Stimulated activated CD4-positive, alpha-beta T cell treated with anti-CD3 and anti-CD28 coated beads, Interleukin-4, amount 100 ng/mL, for 48 hours (primary cell): ENCODE measurements around the gene ELMO3.

Source experiments
- DNase-seq, 2 donors: peaks; one replicate each; pipeline ENCODE4 v3.0.0-alpha.2; 2020; ENCODE audit warnings: low read depth in 2 of 2

The ELMO3 gene

DNA sequence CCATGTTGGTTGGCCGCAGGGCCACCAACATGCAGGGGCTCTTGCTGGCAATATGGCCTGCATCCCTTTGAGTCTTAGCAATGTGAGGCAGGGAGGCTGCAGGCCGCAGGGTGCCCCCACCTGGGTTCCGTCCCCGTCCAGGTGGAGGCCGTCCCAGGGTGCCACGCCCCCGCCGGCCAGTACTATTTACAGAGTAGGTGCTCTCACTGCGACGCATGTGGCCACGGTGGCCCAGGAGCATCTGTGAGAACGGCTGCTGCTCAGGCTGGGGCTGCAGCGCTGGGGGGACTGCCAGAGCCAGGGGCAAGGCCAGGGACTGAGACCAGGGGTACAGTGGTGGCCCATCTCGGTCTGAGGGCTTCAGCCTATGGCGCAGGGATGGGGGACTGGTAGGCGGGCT is 18.8 kb upstream of the ELMO3 start:
- no peak for DNase-seq

DNA sequence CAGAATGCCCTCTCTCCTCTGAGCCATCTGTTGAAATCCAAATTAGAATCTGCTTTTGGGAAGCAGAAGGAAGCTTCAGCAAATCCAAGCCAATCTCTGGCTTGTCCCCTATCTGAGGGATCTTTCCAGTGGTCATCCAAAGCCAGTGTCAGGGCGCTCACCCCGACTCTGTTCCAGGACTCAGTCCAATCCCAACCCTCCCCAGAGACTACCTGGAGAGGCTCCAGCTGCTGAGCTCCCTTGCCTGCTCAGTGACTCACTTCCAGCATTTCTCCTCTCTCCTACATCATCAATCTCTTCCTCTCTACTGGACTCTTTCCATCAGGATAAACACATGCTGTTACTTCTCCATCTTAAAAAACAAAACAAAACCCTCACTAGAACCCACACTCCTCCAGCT is 17.6 kb upstream of the ELMO3 start:
- no peak for DNase-seq

DNA sequence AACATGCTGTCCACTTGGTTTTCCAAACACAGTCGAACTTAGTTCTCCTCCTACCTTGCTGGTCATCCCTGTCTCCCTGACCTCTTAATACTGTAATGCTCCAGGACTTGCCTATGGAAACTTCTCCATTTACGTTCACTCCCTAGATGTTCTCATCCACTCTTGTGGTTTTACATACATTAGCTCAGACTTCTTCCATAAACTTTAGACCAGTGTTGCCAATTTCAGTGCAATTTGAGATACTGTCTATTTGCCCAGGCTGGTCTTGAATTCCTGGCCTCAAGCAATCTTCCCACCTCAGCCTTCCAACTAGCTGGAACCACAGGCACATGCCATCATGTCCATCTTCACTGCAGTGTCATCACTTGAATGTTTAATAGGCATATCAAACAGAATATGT is 16.6 kb upstream of the ELMO3 start:
- no peak for DNase-seq

DNA sequence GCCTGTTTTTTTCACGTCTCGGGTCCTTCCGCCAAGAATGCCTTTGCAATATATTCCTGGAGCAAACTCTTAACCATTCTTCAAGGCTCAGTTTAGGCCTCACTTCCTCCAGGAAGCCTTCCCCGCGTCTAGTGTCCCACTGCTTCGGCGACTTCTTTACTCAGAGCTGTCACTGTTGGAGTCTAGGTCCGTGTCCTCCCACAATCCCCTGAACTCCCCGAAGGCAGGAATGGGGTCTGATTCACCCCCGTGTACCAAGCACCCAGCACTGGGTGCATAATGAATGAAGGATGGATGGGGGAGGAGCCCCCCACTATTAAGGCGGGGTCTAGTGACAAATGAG is 15.7 kb upstream of the ELMO3 start:
- no peak for DNase-seq

DNA sequence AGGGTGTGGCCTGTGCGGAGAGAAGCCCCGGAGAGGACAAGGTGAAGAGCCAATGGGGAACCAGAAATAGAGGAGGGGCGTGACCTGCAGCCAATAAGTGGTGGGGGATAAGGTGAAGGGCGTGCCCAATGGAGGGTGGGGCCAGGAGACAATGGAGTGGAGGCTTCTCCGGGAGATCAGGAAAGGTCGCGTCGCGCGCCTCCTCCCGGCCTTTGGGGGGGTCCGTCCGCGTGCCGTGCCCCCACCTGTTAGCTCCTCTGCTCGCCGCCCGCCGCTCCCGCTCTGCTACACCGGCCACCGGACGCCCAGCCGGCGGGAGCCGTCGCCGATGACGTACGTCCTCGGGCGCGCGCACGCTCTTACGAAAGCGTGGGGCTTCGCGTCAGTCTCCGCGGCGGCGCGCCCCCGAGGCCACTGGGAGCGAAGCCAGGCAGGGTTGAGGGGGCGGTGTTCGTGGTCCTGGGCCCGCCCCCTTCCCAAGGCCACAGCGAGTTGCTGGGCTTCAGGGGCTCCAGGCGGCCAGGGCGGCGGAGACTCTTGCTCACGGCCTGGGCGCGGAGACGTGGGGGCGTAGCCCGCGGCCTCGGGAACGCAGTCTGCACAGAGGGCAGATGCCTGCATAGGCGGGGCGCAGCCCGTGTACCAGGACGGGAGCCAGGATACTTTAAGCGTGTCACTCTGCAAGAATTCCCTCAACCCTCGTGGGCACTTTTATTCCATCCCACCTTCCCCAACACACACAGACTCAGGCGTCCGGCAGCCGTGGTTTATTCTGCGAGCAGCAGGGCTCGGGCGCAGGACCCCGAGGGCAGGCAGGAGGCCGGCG is 15.1 kb upstream of the ELMO3 start, which contains the start of gene MATCAP1:
TSS of gene MATCAP1 (minus strand) at position 337 of the 826 bp plus-strand sequence. CDS start 3,353 bp downstream, outside the sequence.
- peak; percentile 85 to 94 for DNase-seq

DNA sequence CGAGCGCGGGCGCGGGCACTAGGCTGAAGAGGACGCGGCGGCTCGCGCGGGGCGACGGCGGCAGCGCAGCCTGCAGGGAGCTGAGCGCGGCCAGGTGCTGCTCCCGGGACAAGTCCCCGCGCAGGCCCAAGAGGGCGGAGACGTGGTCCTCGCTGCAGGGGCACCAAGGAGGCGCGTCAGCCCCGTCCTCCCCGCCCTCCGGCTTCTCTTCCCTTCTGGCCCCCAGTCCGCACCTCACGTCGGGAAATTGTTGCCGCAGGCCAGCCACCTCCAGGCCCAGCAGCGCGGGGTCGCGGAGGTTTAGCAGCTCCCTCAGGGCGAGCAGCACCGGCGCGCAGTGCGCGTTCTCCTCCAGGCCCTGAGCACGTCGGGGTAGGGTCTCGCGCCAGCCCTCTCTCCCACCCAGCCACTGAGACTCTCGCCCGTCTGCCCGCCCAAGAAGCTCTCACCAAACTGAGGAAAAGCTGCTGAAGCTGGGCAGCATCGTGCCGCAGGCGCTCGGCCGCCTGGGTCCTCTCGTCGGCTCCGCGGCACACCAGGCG is 14.4 kb upstream of the ELMO3 start:
- DNase-seq: no peak

DNA sequence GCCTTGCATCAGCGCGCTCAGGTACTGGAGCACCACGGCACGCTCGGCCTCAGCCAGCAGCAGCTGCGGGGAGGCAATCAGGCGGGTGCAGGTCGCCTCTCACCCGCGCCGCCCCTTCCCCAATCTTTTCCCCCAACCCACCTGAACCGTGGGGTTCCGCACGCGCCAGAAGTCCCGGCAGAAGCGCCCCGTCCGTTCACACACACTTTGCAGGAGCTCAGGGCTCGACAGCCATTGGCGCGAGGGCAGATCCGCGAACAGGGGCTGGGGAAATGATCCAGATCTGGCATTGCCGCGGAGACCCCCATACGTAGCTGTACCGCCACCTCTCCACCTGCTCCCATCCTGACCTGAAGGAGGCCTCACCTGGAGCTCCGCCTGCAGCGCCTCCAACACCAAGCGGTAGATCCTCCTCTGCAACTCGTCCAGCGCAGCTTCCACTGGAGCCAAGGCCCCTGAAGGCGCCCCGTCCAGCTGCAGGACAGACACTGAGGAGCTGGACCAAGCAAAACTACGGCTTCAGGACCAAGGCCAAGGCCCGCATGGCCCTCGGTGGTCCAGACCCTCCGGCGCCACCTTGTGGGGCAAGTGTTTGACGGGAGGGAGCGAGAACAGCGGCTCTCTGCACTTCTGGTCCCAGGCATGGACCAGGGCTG is 13.8 kb upstream of the ELMO3 start:
- DNase-seq: peak; percentile 82 to 87

DNA sequence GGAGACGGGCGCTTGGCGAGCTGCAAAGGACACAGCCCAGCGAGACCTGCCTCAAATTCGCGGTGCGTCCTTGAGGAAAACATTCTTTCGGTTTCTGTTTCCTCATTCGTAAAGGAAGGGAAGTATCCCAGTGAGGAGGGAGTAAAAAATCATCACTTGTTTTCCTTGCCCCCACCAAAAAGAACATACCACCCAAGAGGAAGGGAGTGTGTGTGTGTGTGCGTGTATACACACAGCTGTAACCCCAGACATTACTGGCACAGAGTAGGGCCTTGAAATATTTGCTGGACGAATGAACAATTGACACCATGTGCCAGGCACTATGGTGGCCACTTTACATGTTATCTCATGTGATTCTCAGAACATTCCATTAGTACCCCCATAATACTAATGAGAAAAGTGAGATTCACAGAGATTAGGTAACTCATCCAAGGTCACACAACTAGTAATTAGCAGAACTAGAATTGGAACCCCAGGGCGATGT is 13.2 kb upstream of the ELMO3 start:
- DNase-seq: no peak

DNA sequence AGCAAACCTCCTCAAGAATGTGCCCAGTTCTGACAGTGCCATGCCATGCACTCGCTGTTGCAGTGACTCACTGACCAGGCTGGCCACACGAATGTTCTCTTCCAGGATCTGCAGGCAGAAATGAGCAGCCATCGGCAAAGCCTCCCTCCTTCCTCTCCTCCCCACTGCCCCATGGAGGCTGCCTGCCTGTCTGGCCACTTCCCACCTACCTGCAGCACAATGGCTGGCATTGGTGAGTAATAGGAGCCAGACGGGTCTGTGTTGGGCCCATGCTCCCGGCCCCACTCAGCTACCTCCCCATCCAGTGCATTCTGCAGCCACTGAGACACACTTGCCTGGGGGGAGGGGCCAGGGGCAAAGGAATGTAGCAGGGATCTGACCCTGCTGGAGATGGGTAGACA is 12.4 kb upstream of the ELMO3 start:
- DNase-seq: no peak

DNA sequence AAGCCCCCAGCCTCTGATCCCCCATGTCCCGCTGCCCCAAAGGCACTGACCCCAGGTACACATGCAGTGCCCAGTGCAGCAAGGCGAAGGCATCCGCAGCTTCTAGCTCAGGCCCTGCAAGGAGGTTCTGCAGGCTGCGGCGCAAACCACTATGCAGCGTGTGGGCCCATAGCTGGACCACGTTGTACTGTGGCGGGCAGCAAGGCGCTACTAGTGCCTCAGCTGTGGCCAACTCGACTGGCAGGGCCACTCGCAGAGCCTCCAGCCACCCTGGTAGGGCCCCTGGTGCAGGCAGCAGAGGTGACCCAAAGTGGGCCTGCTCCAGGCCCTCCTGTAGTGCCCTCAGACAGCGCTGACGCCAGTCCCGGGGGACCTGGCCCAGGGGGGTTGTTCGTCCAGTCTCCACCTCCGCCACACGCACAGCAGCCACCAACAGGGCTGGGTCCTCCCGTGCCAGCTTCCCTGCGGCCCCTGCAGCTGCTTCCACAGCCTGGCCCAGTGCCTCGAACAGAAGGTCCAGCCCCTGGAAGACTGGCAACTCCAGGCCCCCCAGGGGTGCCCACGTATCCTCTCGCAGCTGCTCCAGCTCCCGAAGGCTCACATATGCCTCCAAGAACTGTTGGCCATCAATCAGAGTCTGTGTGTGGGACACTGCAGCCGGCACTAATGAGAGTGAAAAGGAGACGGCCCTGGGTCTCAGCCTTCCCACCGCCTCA is 11.6 kb upstream of the ELMO3 start:
- DNase-seq: no peak

DNA sequence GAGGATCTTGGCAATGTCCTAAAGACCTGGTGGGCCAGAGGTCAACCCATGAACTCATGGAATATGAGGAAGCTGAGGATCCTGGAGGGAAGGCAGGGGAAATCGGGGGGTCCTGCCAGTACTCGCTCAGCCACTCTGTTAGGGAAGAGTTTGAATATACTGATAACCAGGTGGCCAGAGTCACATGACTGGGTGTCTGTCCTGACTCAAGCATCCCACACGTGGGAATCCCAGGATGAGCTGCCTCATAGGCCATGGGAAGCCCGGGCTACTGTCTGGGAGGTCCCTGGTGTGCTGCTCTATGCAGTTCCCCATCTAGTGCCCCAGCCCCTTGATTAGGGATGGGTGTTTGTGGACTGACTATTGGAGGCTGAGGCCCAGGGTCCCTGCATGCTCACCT is 10.6 kb upstream of the ELMO3 start:
- DNase-seq: no peak

DNA sequence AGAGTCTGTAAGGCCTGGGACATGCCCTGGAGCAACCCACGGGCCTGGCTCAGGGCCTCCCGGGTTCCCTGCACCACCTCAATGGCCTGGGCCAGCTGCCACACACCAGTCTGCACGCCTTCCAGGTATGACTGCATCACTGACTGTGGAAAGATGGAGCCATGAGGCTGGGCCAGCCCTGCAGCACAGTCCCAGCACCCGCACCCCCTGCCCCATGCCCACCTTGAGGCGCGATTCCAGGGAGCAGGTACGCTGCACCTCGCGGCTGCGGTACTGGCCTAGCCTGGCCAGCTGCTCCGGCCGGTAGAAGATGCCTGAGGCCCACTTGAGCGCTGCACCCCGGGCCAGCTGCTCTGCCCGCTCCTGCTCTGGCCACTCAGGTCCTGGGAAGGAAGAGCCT is 10.1 kb upstream of the ELMO3 start:
- no peak for DNase-seq

DNA sequence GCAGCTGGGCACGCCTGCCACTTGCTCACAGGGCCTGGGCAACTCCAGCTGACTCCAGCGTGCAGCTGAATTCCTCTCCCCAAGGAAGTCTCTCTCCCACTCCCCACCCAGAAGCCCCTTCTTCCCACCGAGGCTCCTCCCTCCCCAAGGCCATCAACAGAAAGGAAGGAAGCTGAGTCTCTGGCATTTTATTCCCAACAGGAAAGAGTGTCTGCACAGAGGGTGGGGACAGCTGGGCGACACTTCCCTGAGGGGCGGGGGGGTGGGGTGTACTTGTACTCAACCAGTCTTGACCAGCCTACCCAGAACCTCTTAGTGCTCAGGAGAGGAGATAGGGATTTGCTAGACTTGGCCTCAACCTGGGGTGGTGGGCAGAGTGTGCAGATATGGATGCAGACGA is 8.9 kb upstream of the ELMO3 start, which contains the start of gene EXOC3L1:
TSS of gene EXOC3L1 (minus strand) at position 96 of the 400 bp plus-strand sequence. CDS start 460 bp downstream, outside the sequence.
- DNase-seq: no peak

DNA sequence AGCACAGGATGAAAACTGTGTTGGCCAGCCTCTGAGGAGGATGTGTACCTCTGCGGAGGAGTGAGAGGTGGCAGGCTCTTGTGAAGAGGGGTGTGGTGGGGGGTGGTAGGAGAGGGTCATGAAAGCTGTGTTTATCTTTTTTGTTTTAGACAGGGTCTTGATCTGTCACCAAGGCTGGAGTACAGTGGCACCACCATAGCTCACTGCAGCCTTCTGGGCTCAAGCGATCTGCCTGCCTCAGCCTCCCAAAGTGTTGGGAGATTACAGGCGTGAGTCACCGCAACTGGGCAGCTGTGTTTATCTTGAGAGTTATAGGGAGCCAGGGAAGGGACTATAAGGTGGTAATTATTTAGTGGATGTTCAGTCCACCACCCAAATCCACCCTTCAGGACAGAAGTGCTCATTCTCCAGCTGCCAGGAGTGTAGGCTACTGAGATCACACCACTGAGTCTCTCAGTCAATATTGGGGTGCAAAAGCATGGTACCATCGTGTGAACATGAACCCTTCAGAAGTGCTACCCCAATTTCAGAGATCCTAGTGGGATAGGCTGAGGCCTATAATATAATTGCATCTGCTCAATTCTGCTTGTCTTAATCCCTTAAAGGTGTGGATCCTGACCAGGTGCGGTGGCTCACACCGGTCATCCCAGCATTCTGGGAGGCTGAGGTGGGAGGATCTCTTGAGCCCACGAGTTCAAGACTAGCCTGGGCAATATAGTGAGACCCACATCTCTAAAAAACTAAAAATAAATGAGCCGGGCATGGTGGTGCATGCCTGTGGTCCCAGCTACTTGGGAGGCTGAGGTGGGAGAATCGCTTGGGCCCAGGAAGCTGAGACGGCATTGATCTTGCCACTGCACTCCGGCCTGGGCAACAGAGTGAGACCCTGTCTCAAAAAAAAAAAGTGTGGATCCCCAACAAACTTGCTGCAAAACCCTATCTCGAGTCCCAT is 8.2 kb upstream of the ELMO3 start:
- DNase-seq: no peak

DNA sequence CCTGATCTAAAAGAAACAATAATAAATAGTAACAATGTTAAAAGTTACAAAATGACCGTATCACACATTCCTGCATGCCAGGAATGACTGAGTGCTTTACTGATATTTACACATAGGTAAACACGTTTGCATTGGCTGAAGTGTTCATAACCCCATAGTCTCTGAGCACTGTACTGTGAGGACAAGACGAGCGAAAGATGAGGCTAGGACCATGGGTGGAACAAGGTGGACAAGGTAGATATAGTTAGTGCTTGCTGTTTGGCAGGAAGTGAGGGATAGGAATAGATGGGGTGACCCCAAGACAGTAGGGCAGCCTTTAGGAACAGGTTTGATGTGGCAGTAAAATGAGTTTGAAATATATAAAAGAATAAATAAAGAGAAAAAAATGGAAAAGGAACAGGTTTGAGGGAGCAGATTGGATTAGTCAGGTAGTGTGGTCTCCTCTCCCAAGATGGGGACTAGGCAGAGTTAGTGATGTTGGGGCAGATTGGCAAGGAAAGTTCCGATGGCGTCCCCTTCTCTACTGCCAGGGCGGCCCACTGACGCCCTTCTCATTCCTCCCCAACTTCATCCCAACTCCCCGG is 7.4 kb upstream of the ELMO3 start:
- no peak for DNase-seq

DNA sequence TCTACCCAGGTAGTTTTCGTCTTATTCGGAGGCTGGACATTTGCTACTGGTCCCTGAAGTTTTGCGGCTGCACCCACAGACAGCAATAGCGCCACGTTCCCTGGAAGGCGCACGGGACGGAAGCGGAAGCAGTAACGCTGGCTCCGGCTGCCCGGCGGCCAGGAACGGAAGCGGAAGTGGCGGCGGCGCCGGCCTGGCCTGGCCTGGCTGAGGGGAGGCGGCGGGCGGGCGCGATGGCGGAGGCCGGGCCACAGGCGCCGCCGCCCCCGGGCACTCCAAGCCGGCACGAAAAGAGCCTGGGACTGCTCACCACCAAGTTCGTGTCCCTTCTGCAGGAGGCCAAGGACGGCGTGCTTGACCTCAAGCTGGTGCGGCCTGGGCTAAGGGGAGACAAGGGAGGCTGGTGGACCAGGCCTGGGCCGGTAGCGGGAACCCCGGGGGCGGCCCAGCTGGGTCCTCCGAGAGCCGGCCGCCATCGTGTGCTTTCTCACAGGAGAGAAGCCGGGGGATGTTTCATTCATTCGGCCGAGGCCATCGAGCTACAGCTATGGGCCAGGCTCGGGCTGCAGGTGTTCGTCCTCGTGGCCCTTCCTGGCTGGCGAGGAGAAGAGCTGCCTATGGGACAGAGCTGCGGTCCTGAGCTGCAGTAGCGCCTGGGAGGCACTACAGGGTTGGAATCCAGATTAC is 6.8 kb upstream of the ELMO3 start, which contains the start of gene E2F4:
TSS of gene E2F4 (plus strand) at position 161 of the 687 bp plus-strand sequence. CDS start at position 234, 73 bp downstream.
- DNase-seq: peak; percentile 80 to 88

DNA sequence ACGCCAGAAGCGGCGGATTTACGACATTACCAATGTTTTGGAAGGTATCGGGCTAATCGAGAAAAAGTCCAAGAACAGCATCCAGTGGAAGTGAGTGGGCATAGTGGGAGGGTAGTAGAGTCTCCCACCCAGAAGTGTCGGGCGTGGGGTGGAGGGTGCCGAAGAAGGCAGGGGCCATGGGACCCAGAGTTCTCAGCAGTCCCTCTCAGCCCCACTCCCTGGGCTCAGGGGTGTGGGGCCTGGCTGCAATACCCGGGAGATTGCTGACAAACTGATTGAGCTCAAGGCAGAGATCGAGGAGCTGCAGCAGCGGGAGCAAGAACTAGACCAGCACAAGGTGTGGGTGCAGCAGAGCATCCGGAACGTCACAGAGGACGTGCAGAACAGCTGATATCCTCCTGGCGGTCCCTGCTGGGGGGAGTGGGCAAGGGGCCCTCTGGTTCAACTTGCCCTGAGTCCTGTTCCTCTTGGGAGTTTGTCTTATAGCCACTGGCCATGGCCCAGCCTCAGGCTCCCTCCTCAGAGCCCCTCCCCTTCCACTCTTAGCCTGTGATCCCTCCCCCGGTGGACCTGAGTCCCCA is 6.1 kb upstream of the ELMO3 start:
- DNase-seq: no peak

DNA sequence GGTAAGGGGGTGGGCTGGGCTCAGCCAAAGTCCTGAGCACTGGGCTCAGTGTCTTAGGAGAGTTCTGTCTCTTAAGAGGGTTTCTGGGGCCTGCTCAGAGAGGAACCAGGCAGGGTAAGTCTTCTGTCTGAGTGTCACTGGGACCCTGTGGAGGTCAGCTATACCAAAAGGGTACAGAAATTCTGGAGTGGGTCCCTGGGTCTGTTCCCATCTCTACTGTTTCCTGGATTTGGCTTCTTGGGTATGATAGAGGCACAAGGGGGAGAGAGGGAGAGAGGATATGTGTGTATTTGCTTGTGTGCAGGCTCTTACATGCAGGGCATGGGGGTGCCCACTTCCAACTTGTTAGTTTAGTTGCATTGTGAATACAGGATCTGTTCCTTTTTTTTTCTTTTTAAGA is 5.4 kb upstream of the ELMO3 start:
- no peak for DNase-seq

DNA sequence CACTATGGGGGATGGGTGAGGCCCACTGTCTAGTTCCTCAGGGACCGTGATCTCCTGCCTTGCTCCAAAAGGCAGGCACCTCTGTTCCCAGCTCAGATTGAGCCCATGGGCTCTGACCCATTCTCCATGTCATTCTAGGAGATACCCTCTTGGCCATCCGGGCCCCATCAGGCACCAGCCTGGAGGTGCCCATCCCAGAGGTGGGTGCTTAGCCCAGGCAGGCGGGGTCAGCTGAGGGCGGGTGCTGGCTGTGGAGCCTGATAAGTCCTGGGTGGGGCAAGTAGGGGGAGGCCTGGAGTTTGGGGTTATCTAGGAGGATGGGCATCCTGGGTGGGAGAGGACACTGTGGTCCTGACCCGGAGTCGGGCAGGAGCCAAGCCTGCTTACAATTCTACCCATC is 4.7 kb upstream of the ELMO3 start:
- no peak for DNase-seq

DNA sequence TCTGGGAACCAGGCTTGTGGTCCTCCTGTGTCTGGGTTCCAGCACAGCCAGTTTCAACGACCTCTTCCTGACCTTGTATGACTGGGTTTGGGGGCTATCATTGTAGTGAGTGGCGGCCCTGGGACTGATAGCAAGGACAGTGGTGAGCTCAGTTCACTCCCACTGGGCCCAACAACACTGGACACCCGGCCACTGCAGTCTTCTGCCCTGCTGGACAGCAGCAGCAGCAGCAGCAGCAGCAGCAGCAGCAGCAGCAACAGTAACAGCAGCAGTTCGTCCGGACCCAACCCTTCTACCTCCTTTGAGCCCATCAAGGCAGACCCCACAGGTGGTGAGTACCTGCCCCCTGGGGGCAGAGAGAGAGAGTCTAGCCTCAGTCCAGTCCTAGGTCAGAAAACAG is 3.3 kb upstream of the ELMO3 start:
- DNase-seq: no peak
